GM21619 (cell line): Measurements from ENCODE around the gene TRMT1.

Source experiments
- ATAC-seq: cut with Tn5 transposase; IDR thresholded peaks from one replicate; pipeline ENCODE4 v1.9.1; 2021; ENCODE audit not compliant: unreplicated experiment

The TRMT1 gene

GRCh38 chr19:13074378-13074777 lies 42.2 kb downstream of the TRMT1 start:
- no peak for ATAC-seq

DNA sequence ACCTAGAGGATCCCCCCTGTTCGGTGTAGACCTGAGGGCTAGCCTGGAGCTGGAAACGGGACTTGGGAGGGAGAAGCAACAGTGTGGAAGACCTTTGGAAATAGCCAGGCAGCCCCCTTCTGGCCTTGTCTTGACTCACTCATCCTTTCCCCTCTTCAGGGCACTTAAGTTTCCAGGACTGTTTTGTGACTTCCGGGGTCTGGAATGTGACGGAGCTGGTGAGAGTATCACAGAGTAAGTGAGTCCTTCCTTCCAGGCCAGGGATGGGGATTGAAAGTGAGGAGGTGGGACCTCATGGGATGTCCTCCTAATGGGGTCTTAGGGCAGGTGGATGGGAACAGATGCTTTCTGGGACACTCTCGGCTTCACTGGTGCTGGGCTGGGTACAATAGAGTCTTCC lies 43.3 kb downstream of the TRMT1 start:
- ATAC-seq, result no peak

DNA sequence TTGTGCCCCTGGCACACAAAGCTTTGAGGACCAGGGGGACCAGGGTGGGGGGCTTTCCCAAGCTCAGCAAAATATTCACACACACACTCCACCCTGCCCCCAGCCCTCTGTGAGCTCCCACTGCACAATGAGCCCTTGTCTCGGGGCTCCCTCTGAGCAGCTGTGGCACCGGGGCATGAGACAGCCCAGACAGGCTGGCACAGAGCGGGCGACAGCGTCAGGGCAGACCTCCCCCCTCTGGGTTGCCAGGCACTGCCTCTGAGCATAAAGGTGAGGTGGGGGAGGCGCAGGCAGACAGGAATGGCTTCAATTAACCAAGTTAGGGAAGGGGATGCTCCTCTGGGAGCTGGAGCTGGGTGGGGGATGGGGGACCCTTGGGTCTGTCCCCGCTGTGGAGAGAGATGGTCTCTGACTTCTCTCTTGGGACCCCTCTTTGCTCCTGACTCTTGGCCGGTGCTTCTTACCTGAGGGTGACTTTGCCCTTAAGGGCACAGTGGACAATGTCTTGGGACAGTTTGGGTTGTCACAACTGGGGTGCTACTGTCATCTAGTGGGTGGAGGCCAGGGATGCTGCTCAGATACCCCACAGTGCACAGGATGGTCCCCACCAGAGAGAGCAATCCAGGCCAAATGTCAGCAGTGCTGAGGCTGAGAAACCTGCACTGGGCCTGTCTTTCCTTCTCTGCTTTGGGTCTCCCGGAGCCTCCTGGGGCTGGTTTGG lies 44.2 kb downstream of the TRMT1 start:
- no peak for ATAC-seq

DNA sequence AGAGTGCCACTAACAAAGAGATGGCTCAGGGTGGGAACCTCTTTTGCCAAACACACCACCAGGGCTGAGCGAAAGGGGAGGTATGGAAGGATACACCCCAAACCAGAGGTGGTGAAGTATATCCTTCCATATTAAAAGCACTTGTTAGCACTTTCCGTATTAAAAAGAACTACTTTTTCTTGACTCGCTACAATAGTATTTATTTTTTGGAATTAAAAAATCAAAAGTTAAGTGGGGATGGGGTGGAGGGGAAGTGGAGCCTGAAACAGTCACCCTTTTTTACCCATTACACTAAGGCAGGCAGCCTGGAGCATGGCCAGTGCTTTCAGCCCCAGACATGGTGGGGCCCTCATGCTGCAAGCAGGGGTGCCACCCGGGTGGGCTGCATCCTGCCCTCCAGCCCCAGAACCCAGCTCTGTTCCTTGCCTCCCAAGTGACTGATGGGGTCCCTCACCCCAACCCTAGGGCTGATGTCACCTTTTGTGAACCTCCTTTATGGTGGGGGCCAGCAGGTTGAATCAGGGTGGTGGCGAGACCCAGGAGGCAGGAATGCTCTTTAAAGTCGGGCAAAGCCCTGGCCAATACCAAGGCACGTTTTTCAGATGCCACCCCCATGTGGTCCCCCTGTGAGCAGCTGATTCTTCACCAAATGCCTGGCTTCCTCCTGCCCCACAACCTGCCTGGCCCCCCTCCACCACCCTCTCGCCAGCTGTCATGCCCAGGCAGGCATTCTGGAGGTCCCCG lies 44.9 kb downstream of the TRMT1 start:
- no peak for ATAC-seq

DNA sequence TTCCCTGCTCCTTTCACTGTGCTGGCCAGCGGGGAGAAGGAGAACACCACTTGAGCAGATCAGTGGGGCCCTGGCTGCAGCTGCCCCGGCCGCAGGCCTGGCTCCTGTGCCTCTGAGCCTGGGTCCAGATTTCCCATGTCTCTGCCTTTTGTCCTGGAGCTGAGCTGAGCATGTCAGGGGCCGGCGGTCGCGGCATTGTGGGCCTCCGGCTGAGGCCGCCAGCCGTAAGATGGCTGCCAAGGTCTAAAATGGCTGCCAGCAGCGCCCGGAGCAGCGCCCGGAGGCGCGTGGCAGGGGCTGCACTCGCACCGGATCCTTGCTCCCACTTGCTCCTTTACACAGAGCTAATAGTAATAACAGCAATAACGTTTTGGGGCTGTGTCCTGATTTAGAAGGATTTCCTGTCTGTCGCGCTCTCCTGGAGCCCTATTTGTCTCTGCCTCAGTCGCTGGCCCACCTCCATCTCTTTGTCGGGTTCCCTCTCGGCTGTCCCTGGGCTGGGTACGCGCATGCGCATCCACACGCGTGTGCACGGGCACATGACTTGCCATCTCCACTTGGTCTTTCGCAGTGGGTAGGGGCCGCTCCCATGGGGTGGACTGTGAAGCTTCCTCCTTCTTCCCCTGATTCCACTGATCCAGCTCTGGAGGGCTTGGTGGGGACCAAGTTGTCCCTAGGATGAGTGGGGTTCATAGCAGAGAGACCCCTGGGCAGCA lies 46.0 kb downstream of the TRMT1 start:
- no peak for ATAC-seq

DNA sequence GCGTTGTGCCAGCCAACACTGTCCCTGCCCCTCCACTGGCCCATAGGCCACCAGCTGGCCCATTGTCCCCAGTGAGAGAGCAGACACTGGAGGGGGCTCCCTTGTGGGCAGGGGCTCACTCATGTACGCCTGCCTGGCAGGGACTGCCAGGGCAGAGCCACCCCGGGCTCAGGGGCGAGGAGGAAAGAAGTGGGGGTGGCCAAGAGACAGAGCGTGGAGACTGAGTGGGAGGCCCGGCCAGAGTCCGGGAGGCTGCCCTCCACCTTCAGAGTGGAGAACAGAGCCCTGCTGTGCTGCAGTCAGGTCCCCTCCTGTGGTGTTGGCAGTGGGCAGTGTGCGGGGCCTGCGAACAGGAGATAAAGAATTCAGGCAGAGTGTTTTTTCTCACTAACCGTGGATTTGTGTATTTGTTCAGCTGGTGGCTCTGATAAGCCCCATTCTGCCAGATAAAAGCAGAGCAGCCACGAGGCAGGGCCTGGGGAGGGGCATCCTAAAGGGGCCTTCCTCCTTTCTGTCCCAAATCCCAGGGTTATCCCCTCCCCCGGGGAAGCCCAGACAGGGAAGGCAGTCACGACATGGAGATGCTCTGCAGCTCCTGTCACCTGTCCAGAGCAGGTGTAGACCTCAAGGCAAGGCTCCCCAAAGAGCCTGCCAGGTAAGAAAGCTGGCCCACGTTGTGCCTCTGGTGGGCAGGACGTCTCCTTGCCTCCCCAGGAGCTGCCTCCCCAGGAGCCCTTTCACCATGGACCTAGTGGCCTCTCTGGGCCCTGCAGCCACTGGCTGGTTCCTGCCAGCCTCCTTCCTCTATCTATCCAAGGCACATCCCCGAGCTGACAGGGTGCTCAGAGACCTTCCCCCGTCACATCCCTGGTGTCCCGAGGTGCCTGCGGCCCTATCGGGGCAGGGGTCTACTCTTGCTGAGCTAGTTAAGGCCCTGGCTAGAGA lies 46.9 kb downstream of the TRMT1 start:
- ATAC-seq, result no peak

- ATAC-seq, result no peak
These were observed 48.3 kb downstream of the TRMT1 start for GRCh38 chr19:13068085-13068846.

DNA sequence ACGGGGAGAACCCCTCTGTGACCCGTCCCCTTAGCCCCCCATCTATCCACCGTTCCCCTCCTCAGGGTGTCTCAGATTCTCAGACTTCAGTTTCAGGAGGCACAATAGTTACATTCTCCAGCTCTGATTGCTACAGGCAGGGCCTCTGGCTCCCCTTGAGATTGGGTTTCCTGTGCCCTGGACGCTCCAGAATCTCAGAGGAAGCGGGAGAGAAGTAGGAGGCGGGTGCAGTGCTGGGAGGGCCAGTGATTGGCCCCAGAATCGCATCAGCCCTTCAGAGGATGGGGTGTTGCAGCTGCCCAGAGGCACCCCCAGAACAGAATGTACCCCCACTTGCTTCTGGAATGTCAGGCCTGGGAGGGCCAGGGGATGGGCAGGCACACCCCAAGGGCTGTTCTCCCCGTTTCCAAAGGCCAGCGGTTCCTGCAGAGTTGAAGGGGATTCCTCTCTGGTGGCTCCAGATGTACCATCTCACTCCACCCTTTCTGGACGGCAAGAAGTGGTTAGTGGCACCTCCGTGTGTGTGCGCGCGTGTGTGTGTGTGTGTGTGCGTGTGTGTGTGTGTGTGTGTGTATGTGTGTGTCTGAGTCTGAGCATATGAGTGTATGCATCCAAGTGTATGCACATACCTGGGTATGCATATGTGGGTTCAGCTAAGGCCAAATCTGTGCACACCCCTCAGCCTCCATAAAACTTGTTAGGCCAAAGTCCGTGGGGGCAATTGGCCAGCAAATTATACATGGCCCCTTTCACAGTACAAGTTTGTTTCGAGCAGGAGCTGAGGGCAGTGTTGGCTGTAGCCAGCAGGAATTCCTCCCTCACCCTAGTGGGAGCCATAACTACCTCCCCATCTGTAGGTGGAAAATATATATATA lies 49.4 kb downstream of the TRMT1 start:
- ATAC-seq, result no peak

DNA sequence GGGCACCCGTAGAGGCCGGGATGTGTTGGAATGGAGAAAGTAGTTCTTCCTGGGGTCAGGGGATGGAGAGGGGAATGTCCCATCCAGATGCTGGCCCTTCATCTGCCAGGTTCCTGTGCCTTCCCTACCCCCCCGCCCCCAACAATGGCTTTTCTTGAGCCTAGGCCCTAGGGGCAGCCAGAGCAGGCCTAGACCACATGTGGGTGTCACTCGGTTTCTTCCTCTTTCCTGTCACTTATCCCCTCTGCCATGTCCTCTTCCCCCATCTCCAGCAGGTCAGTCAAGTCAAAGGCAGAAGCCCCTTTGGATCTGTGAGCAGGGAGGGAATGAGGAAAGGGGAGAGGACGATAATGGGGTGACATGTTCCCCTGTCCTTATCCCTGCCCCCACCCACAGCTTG lies 50.3 kb downstream of the TRMT1 start:
- ATAC-seq, result no peak

GRCh38 chr19:13064092-13064489 lies 52.4 kb downstream of the TRMT1 start:
- no peak for ATAC-seq

DNA sequence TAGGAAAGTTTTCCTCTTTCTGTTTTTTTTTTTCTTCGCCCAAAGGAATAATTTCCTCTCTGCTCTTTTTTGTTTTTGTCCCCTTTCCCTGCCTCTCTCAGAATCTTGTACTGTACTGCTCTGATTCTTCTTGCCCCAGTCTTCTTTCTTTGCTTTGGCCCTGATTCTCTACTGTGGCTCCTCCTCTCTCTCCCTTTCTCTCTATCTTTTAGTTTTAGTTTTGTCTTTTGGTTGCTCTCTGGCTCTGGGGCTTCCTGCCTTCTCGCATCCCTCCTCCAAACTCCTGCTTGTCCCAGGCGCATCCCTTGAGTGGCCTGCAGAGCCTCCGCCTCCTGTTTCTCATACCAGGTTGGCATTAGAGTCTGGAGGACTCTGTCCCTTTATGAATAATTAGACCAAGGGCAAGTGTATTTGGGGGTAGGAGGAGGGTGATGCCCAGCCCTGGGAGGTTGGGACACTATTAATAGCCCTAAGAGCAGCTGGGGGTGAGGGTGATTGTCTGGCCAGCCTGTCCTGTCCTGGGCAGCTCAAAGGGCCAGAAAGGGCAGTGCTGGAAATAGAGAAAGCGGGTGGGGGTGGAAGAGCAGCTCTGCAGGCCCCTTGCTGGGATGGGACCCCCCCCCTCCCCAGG lies 53.0 kb downstream of the TRMT1 start:
- no peak for ATAC-seq

DNA sequence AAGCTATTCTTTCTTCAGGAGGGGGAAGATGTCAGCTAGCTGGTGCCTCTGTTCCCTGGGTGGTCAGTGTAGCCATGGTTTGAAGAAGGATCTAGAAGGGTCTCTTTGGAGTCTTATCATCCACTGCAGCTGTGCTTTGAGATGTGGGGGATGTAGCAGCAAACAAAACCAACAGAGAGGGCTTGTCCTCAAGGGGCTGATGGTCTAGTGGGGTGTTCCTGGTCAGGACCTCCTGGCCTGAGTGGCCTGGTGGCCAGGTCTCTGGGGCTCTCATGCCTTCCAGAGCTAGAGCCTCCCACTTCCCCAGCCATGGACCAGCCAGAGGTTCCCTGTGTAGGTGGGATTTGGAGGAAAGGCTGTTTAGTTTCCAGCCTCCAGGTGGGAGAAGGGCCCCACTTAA lies 54.2 kb downstream of the TRMT1 start:
- ATAC-seq, result no peak

GRCh38 chr19:13060964-13061927 lies 55.3 kb downstream of the TRMT1 start:
- peak; percentile 67 for ATAC-seq

DNA sequence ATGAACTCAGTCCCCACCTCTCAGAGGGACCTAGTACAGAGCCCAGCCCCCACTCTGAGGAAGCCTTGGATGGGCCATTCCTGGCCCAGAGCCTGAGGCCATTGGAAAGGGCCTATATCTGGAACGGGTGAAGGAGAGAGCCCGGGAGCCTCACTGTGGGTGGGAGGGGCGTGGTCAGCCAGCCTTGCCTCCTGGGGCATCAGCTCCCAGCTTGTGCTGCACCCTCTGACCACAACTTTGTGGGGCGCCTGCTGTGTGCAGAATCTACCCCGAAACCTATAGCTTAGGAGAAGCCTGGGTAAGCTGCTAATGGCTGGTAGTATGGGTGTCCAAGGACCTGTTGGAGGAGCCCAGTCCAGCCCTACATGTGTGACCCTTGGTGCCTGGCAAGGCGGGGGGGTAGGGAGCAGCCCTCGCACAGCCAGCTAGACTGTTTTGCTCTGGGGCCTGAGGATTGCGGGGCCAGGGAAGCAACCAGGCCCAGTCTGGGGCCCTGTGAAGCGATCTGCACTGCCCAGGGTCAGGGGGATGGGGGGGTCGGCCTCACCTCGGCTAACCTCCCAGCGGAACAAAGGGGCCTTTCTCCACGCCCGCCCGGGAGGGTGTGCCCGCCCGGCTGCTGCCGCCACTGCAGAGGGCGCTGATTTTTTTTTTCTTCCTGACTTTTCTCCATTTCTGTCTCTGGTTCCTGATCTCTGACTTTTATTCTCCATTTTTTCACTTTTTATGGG lies 56.1 kb downstream of the TRMT1 start:
- ATAC-seq, result no peak

DNA sequence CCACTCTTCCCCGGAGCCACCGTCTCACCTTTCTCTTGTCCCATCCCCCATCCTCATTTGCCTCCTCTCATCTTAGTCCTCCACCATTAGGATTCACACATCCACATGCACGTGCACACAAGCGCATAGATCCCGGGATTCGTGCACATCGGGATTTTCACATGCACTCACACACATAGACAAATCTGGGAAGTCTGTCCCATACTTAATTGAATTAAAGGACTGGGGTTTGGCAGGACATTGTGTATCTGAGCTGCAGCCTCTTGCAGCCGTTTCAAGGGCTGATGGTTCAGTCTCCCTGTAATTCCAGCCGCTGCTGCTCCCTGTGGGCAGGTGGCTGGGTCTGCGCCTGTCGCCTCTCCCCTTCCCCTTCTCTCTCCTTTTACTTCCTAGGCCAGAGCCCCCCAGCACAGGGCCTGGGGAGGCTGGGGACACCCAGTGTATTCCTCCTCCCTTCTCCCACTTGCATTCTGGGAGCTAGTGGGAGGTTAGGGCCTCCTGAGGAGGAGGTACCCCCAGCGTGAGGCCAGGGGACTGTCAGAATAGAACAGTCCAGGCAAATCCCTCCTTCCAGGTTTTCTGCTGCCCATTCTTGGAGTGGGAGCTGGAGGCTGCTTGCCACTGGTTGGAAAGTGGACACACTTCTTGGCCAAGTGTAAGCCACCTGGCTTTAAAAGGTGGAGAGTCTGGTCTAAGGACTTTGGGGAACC lies 57.4 kb downstream of the TRMT1 start:
- no peak for ATAC-seq

DNA sequence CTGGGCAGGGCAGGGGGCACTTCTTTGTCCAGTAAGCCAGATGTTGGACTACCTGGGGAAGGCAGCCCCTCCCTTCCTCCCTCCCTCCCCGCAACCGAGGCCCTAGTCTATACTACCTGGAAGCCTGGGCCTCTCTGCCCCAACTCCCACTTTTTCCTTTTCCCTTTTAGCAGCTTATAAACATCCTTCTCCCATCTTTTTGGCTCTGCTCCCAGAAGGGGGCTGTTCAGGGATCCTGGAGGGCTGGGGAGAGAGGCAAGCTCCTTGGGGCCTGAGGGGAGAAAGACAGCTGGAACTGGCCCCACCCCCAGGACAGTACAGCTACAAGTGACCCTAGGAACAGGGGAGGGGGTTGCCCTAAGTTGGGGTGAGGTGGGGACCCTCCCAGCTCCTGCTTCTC lies 58.8 kb downstream of the TRMT1 start:
- ATAC-seq, result no peak
